K562 treated with DMSO at 1 percent for 4 hours (cell line): ENCODE data around the gene SEMA6B. TPM values are rescaled to one million over a fixed set of nuclear protein-coding genes. Genes with fewer than 3 reads are reported as not detected.

ENCODE experiments used
- total RNA-seq: library from RNA; unstranded; fragments of 300-600 nt; gene quantifications from 2 replicates; pipeline ENCODE4 v1.2.3, GENCODE V29; 2022; ENCODE audit not compliant: insufficient read depth

SEMA6B gene
- total RNA-seq: 2.4 and 3.2 TPM in 2 replicates

GRCh38 chr19:4559569-4559968 lies at the start of gene SEMA6B:
SEMA6B (minus strand) TSS chr19:4559684; CDS start chr19:4558457, 1,227 bp downstream.

DNA sequence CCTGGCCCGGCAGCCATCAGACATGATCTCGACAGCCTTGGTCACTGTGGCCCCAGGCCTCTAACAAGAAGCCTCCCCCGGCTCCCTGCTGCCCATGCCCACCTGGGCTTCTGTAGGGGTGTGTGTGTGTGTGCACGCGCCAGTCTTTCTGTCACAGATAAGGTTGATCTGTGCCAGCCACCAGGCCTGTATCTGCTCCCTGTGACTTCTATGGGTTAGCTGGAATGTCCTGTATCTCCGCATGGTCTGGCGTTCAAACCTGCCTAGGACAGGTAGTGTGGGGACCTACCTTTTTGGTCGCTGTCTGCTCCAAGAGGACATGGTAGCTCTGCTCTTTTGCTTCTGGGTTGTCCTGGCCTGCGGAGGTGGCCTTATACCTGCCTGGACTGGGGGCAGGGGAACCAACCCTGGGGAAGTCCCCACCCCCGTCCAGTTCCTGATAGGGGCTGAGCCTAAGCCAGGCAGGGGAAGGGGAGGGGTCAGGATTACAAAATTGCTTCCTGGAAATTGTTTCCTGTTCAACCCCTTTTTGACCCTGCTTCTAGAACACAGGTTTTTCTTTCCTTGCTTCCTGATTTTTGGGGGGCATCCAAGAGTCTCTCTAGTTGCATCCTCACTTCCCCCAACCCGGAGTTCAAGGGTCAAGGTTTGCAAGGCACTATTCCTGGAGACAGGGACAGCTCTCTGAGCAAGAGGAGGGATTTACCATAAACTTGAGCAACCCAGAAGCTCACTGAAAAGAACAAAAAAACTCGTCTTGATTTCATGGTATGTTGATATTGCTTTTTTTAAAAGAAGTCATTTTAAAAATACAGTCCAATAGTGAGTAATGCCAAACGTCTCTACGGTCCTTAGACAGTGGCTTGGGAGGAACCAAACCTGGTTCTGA lies 19.5 kb downstream of the SEMA6B start, which contains the start of gene LRG1:
Gene LRG1 (minus strand): TSS at position 344 of the 889 bp plus-strand sequence. CDS start 23 bp downstream, at position 321.

DNA sequence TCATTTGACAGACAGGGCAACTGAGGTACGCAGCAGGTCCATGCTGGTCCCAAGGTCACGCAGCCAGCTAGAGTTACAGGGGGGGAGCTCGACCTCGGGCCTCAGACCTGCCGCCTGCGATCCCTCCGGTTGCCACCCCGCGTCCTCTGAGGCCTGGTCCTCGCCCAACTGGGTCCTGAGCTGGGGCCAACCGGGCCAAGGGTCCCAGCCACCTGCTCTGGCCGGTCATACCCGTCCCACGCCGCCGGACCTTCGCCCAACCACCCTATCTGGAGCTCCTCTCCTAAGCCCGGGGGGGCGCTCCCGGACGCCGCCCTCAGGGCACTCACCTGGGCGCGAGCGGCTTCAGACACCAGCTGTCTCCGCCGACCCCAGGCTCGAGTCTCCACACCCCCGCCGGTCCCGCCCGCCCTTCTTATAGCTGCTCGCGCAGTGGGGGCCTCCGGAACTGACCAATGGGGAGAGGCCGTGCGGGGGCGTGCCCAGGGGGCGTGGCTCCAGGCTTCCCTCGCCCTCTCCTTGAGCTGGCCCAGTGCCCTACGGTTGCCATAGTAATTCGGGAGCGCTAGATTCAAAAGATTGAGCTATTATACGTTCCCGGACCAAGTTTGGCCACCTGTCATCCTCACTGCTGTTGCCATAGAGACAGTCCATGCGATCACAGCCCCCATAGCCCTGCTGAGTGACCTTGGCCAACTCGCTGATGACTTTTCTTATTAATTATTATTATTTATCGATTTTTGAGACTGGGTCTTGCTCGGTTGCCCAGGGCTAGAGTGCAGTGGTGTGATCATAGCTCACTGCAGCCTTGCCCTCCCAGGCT lies 24.4 kb downstream of the SEMA6B start, which contains the start of gene PLIN5:
Gene PLIN5 (minus strand): TSS at position 389 of the 823 bp plus-strand sequence. CDS start 1,150 bp downstream, outside the sequence.

GRCh38 chr19:4518345-4519171 lies 40.9 kb downstream of the SEMA6B start, which contains the start of gene PLIN4:
PLIN4 (minus strand) TSS chr19:4518486; CDS start chr19:4518272, 214 bp downstream.

Other genes starting within 250 kb of the SEMA6B start
- gene STAP2, start 220.9 kb downstream of the SEMA6B start, total RNA-seq: 0.70 and 0.85 TPM in 2 replicates
- gene MPND, start 216.1 kb downstream of the SEMA6B start, total RNA-seq: 12.9 and 15.1 TPM in 2 replicates
- gene SH3GL1, start 159.1 kb downstream of the SEMA6B start, total RNA-seq: 77.3 and 84.6 TPM in 2 replicates
- 58.3 and 66.5 TPM in 2 replicates for gene CHAF1A, start 157.0 kb downstream of the SEMA6B start, total RNA-seq
- 120 and 153 TPM in 2 replicates for gene UBXN6, start 101.9 kb downstream of the SEMA6B start, total RNA-seq
- gene HDGFL2, start 87.4 kb downstream of the SEMA6B start, total RNA-seq: 38.3 and 46.6 TPM in 2 replicates
- 0.22 and 0.23 TPM in 2 replicates for gene PLIN4, start 41.2 kb downstream of the SEMA6B start, total RNA-seq
- 1.2 TPM in 1 of 2 replicates, not detected in the other for gene PLIN5, start 24.5 kb downstream of the SEMA6B start, total RNA-seq
- 15.1 and 16.1 TPM in 2 replicates for gene LRG1, start 19.6 kb downstream of the SEMA6B start, total RNA-seq
- 8.1 and 10.6 TPM in 2 replicates for gene TNFAIP8L1, start 79.8 kb upstream of the SEMA6B start, total RNA-seq
- gene MYDGF, start 110.7 kb upstream of the SEMA6B start, total RNA-seq: 316 and 369 TPM in 2 replicates
- 38.4 and 48.9 TPM in 2 replicates for gene DPP9, start 164.2 kb upstream of the SEMA6B start, total RNA-seq
- 3.7 and 4.4 TPM in 2 replicates for gene FEM1A, start 232.1 kb upstream of the SEMA6B start, total RNA-seq